Esophagus squamous epithelium (tissue), 5 donors: Measurements from ENCODE around the gene MYO5A. TPM values are rescaled to one million over a fixed set of nuclear protein-coding genes. Genes with fewer than 3 reads are reported as not detected.
"Not testable (repeated sequence)": the region's sequence is repeated elsewhere in the genome, so short reads cannot be mapped to it uniquely, and the experiment has no call there.

Experiments
- DNase-seq: peaks from one replicate; lab custom pipeline; 2025; lab: John Stamatoyannopoulos, UW
- H3K27ac ChIP-seq, 4 donors: fragments of 200-600 bp; sonication (generic); one replicate each; pipeline ENCODE4 v1.5.1; 2016 to 2019; ENCODE audit warnings: mild to moderate bottlenecking in 1 of 4
- H3K27me3 ChIP-seq, 4 donors: fragments of 200-600 bp; sonication (generic); 1 replicate in 3 of 4; 2 replicates in 1 of 4; pipeline versions ENCODE4 v1.5.1 to v1.6.0; 2017 to 2021; ENCODE audit warnings: antibody characterized with exemption in 1 of 4
- H3K36me3 ChIP-seq, 3 donors: fragments of 200-600 bp; sonication (generic); one replicate each; pipeline ENCODE4 v1.5.1; 2016 to 2019
- H3K4me1 ChIP-seq, 3 donors: fragments of 200-600 bp; sonication (generic); one replicate each; pipeline ENCODE4 v1.5.1; 2017 to 2019
- H3K4me3 ChIP-seq, 4 donors: fragments of 200-600 bp; sonication (generic); 1 replicate in 3 of 4; 2 replicates in 1 of 4; pipeline ENCODE4 v1.5.1; 2016 to 2019; ENCODE audit warnings: mild to moderate bottlenecking in 2 of 4, moderate library complexity in 1 of 4
- H3K9me3 ChIP-seq, 3 donors: fragments of 200-600 bp; sonication (generic); one replicate each; pipeline ENCODE4 v1.5.1; 2016 to 2019
- CTCF ChIP-seq, 6 experiments: fragments of 450-650 bp in 4 of 6; fragments of 200-600 bp in 2 of 6; sonication (generic) in 2 of 6; IDR thresholded peaks; one replicate each; pipeline ENCODE4 v1.5.1; 2016 to 2019; ENCODE audit warnings: antibody characterized with exemption in 6 of 6, mild to moderate bottlenecking in 4 of 6, moderate library complexity in 4 of 6
- POLR2A ChIP-seq, 4 donors: fragments of 450-650 bp; IDR thresholded peaks; one replicate each; pipeline ENCODE4 v1.6.1; 2017; ENCODE audit warnings: antibody characterized with exemption in 4 of 4, mild to moderate bottlenecking in 4 of 4, moderate library complexity in 3 of 4
- WGBS, 2 donors: methylation state at CpG; one replicate each; pipeline ENCODE4 v1.1.5; 2018; 5-methylcytosine and 5-hydroxymethylcytosine counted together
- intact Hi-C: fragments of 100-400 bp; cut with DNase I; formaldehyde crosslinking; loops from one replicate; pipeline ENCODE4 v1.15.0; 2022
- total RNA-seq, 4 donors: library from RNA; depleted of rRNA; stranded (reverse); fragments of >200 nt; gene quantifications; one replicate each; pipeline ENCODE4 v1.1.0, GENCODE V29; 2016
- donor health status: DM: yes; HTN: yes; CAD: no.

Gene MYO5A
- total RNA-seq, 4 donors from 2014 or later: 11.3 to 24.6 (median 22.3) TPM

GRCh38 chr15:52515343-52515742, 13.3 kb downstream of the MYO5A start:
- H3K27ac ChIP-seq: no peak overlapping the region
- no peaks in the 10 kb centered on the region for H3K36me3 ChIP-seq
- no peak for TF ChIP-seq CTCF (IDR thresholded peaks at IDR 0.05)
- no peak for TF ChIP-seq POLR2A (IDR thresholded peaks at IDR 0.05)
- no peaks in the 10 kb centered on the region for H3K9me3 ChIP-seq
- DNase-seq: no peak
- no peak overlapping the region for H3K4me3 ChIP-seq
- H3K4me1 ChIP-seq: peaks cover 0 to 40% (median 19%) of the 10 kb centered on the region in 3 donors
- intact Hi-C loops: no loop called here
- H3K27me3 ChIP-seq: no peaks in the 10 kb centered on the region
- WGBS, 2 donors: 71 to 76% methylated on average over 2 of the region's 2 CpGs

GRCh38 chr15:52514482-52514881, 14.2 kb downstream of the MYO5A start:
- Histone ChIP-seq H3K27ac (peak overlapping the region in 1 of 4 donors; percentile 27), H3K4me3 (no peak overlapping the region), H3K9me3 (no peaks in the 10 kb centered on the region), H3K27me3 (no peaks in the 10 kb centered on the region), H3K4me1 (peaks cover 0 to 42% (median 27%) of the 10 kb centered on the region in 3 donors), H3K36me3 (no peaks in the 10 kb centered on the region)
- no peak for TF ChIP-seq POLR2A (IDR thresholded peaks at IDR 0.05)
- no peak for TF ChIP-seq CTCF (IDR thresholded peaks at IDR 0.05)
- no peak for DNase-seq
- WGBS, 2 donors: 19 to 67% methylated on average over 1 of the region's 1 CpG
- intact Hi-C loops: no loop called here

GRCh38 chr15:52512869-52513268, 15.8 kb downstream of the MYO5A start:
- H3K27ac ChIP-seq, intact Hi-C loops, H3K36me3 ChIP-seq, DNase-seq, H3K27me3 ChIP-seq, H3K4me3 ChIP-seq, H3K9me3 ChIP-seq: not testable (repeated sequence)
- H3K4me1 ChIP-seq: peaks cover 0 to 44% (median 28%) of the 10 kb centered on the region in 3 donors
- 66 to 79% methylated on average over 8 of the region's 8 CpGs for WGBS, 2 donors

- no peak overlapping the region for H3K27ac ChIP-seq
- H3K36me3 ChIP-seq: no peaks in the 10 kb centered on the region
- H3K4me1 ChIP-seq: peaks cover 0 to 44% (median 28%) of the 10 kb centered on the region in 3 donors
- H3K9me3 ChIP-seq: no peaks in the 10 kb centered on the region
- WGBS, 2 donors: 49 to 51% methylated on average over 2 of the region's 2 CpGs
- TF ChIP-seq POLR2A (IDR thresholded peaks at IDR 0.05) (no peak), CTCF (IDR thresholded peaks at IDR 0.05) (no peak)
- H3K4me3 ChIP-seq: no peak overlapping the region
- H3K27me3 ChIP-seq: no peaks in the 10 kb centered on the region
- intact Hi-C loops: no loop called here
- no peak for DNase-seq
Observed at GRCh38 chr15:52511084-52511483, 17.6 kb downstream of the MYO5A start.

GRCh38 chr15:52509500-52510245, 19.0 kb downstream of the MYO5A start:
- no peak overlapping the region for H3K27ac ChIP-seq
- 69% methylated on average over 3 of the region's 3 CpGs for WGBS, 2 donors
- no peaks in the 10 kb centered on the region for H3K36me3 ChIP-seq
- no peak overlapping the region for H3K4me3 ChIP-seq
- no peaks in the 10 kb centered on the region for H3K9me3 ChIP-seq
- no peak for DNase-seq
- peaks cover 0 to 52% (median 30%) of the 10 kb centered on the region in 3 donors for H3K4me1 ChIP-seq
- H3K27me3 ChIP-seq: no peaks in the 10 kb centered on the region
- intact Hi-C loops: no loop called here
- TF ChIP-seq POLR2A (IDR thresholded peaks at IDR 0.05): no peak
- no peak for TF ChIP-seq CTCF (IDR thresholded peaks at IDR 0.05)
